ENCODE data around the gene ZNF335. TPM values are rescaled to one million over a fixed set of nuclear protein-coding genes. Genes with fewer than 3 reads are reported as not detected.
A peak's percentile ranks its signal among the peaks of the same experiment; 100 is the strongest.

ZNF335 gene
- total and polyA plus RNA-seq, 2 of the 13 experiments (the other 11 are each of a cell fraction or from before 2014, with no cell fraction given), result 9.7 to 13.7 TPM

- TF ChIP-seq ZNF670 (CRISPR knock-in tag; IDR thresholded peaks at IDR 0.05; ENCODE audit: borderline replicate concordance), result no peak
- no peak for TF ChIP-seq RAD21 (CRISPR knock-in tag; IDR thresholded peaks at IDR 0.05)
- no peak for TF ChIP-seq SOX6 (IDR thresholded peaks at IDR 0.05)
- TF ChIP-seq SOX6 (CRISPR knock-in tag; IDR thresholded peaks at IDR 0.05), result no peak
- TF ChIP-seq, protein P1, sequence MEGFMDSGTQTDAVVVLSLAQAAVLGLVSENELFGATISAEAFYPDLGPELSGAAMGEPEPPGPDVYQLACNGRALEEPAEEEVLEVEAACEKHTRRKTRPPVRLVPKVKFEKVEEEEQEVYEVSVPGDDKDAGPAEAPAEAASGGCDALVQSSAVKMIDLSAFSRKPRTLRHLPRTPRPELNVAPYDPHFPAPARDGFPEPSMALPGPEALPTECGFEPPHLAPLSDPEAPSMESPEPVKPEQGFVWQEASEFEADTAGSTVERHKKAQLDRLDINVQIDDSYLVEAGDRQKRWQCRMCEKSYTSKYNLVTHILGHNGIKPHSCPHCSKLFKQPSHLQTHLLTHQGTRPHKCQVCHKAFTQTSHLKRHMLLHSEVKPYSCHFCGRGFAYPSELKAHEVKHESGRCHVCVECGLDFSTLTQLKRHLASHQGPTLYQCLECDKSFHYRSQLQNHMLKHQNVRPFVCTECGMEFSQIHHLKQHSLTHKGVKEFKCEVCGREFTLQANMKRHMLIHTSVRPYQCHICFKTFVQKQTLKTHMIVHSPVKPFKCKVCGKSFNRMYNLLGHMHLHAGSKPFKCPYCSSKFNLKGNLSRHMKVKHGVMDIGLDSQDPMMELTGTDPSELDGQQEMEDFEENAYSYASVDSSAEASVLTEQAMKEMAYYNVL (CRISPR knock-in tag; IDR thresholded peaks at IDR 0.05; ENCODE audit: borderline replicate concordance), result 0 out of 2 replicates have a peak, but pooled peaks have one; percentile 18
- TF ChIP-seq FOSL1 (CRISPR knock-in tag; IDR thresholded peaks at IDR 0.05; ENCODE audit: borderline replicate concordance), result no peak
- TF ChIP-seq NONO (IDR thresholded peaks at IDR 0.05), result no peak
- no peak; the same call in 1 of the 2 replicates for TF ChIP-seq NONO (CRISPR knock-in tag; conservative IDR thresholded peaks at IDR 0.05)
- no peak for TF ChIP-seq FOXK2 (IDR thresholded peaks at IDR 0.05)
- TF ChIP-seq ZNF75D (CRISPR knock-in tag; IDR thresholded peaks at IDR 0.05; ENCODE audit: borderline replicate concordance), result no peak; the same call in 1 of the 2 replicates
- TF ChIP-seq IKZF1 (IDR thresholded peaks at IDR 0.05), result no peak
- TF ChIP-seq, protein P2, sequence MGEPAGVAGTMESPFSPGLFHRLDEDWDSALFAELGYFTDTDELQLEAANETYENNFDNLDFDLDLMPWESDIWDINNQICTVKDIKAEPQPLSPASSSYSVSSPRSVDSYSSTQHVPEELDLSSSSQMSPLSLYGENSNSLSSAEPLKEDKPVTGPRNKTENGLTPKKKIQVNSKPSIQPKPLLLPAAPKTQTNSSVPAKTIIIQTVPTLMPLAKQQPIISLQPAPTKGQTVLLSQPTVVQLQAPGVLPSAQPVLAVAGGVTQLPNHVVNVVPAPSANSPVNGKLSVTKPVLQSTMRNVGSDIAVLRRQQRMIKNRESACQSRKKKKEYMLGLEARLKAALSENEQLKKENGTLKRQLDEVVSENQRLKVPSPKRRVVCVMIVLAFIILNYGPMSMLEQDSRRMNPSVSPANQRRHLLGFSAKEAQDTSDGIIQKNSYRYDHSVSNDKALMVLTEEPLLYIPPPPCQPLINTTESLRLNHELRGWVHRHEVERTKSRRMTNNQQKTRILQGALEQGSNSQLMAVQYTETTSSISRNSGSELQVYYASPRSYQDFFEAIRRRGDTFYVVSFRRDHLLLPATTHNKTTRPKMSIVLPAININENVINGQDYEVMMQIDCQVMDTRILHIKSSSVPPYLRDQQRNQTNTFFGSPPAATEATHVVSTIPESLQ (CRISPR knock-in tag; conservative IDR thresholded peaks at IDR 0.05), result no peak
- TF ChIP-seq MED8 (CRISPR knock-in tag; IDR thresholded peaks at IDR 0.05; ENCODE audit: insufficient replicate concordance), result no peak
- no peak for TF ChIP-seq SMARCC2 (IDR thresholded peaks at IDR 0.05)
- 0 out of 2 replicates have a peak, but pooled peaks have one; percentile 23 for TF ChIP-seq PCBP1 (IDR thresholded peaks at IDR 0.05; ENCODE audit: borderline replicate concordance, low read depth, low read length)
- TF ChIP-seq ZNF180 (CRISPR knock-in tag; IDR thresholded peaks at IDR 0.05; ENCODE audit: borderline replicate concordance, low read depth), result no peak
- TF ChIP-seq ZBTB3 (CRISPR knock-in tag; IDR thresholded peaks at IDR 0.05; ENCODE audit: borderline replicate concordance, low read depth), result no peak
Measured at GRCh38 chr20:45904583-45905504, 67.2 kb downstream of the ZNF335 start (continued).

All from HepG2 (cell line).